HCT116 (cell line): ENCODE data around the gene MAPKAPK5. TPM values are rescaled to one million over a fixed set of nuclear protein-coding genes. Genes with fewer than 3 reads are reported as not detected.

ENCODE experiments used
- ATAC-seq: fragments of 200-7000 bp; cut with Tn5 transposase; 2 replicates; pipeline ENCODE4 v1.9.1; 2020; ENCODE audit warnings: mild to moderate bottlenecking, moderate library complexity
- BruUV-seq: library from RNA; stranded (reverse); fragments of 400-500 nt; replicated peaks from 2 replicates; lab custom pipeline; 2021; lab: Mats Ljungman, UMichigan
- CTCF ChIA-PET: fragments of 300-600 bp; sonication (Branson Sonifier 250); formaldehyde crosslinking; loops from one replicate; lab custom pipeline; 2021; ENCODE audit warnings: antibody characterized with exemption; lab: Charles Lee
- POLR2A ChIA-PET: fragments of 300-600, 350-600 bp; sonication (Branson Sonifier 250); formaldehyde crosslinking; loops from one replicate; lab custom pipeline; 2021; ENCODE audit warnings: antibody characterized with exemption; lab: Charles Lee
- RAD21 ChIA-PET, 2 experiments: fragments of 300-600 bp; sonication (Branson Sonifier 250); formaldehyde crosslinking; loops; one replicate each; lab custom pipeline; 2023; ENCODE audit warnings: low total read pairs in 2 of 2; ENCODE audit not compliant: uncharacterized antibody in 2 of 2, unreplicated experiment in 2 of 2, low non-redundant PET in 1 of 2; lab: Charles Lee
- DNase-seq: peaks from one replicate; pipeline ENCODE4 v3.0.0-alpha.2; 2010; ENCODE audit warnings: low read depth, low spot score
- H2AFZ ChIP-seq: fragments of 200-600 bp; shearing (Covaris generic), sonication (generic); 2 replicates; pipeline ENCODE4 v1.6.1; 2017; ENCODE audit warnings: low read depth, mixed run types, mixed read lengths, antibody characterized with exemption, low read length; ENCODE audit not compliant: poor library complexity, severe bottlenecking
- H3K27ac ChIP-seq: 2 replicates; pipeline ENCODE4 v1.5.1; 2012; ENCODE audit warnings: low read depth, low read length
- H3K27me3 ChIP-seq: fragments of 200-600 bp; sonication (generic); 2 replicates; pipeline ENCODE4 v1.6.1; 2016; ENCODE audit warnings: mixed run types, low read length, mixed read lengths; ENCODE audit not compliant: insufficient read depth
- H3K36me3 ChIP-seq, 2 experiments: fragments of 200-500 bp in 1 of 2; fragments of 200-600 bp in 1 of 2; sonication (Bioruptor generic) in 1 of 2; sonication (generic) in 1 of 2; 2 replicates each; pipeline versions ENCODE4 v1.5.1 to v1.6.1; 2014 to 2016; ENCODE audit warnings: low read length in 2 of 2, inconsistent platforms in 1 of 2, mixed read lengths in 1 of 2, mixed run types in 1 of 2; ENCODE audit not compliant: insufficient read depth in 2 of 2, control insufficient read depth in 1 of 2
- H3K4me1 ChIP-seq, 2 experiments: fragments of 200-600 bp in 1 of 2; sonication (generic) in 1 of 2; 2 replicates each; pipeline versions ENCODE4 v1.5.1 to v1.6.1; 2012 to 2017; ENCODE audit warnings: low read length in 2 of 2, inconsistent platforms in 1 of 2, mild to moderate bottlenecking in 1 of 2, mixed read lengths in 1 of 2, mixed run types in 1 of 2, moderate library complexity in 1 of 2; ENCODE audit not compliant: insufficient read depth in 2 of 2, control insufficient read depth in 1 of 2
- H3K4me2 ChIP-seq: fragments of 200-600 bp; sonication (generic); 2 replicates; pipeline ENCODE4 v1.6.1; 2017; ENCODE audit warnings: mixed run types, low read length, mixed read lengths
- H3K4me3 ChIP-seq, 2 experiments: fragments of 200-600 bp in 1 of 2; sonication (generic) in 1 of 2; replicated peaks in 1 of 2; 2 replicates each; pipeline ENCODE4 v1.5.1; 2011 to 2016; ENCODE audit warnings: low read length in 2 of 2, control low read depth in 1 of 2, low read depth in 1 of 2, mild to moderate bottlenecking in 1 of 2, mixed read lengths in 1 of 2, mixed run types in 1 of 2
- H3K79me2 ChIP-seq: fragments of 200-600 bp; sonication (generic); 2 replicates; pipeline ENCODE4 v1.6.1; 2017; ENCODE audit warnings: mild to moderate bottlenecking, mixed run types, low read length, moderate library complexity, mixed read lengths; ENCODE audit not compliant: insufficient read depth
- H3K9ac ChIP-seq: fragments of 200-600 bp; sonication (generic); 2 replicates; pipeline ENCODE4 v1.6.1; 2016; ENCODE audit warnings: low read length, mixed read lengths
- H3K9me2 ChIP-seq: fragments of 200-600 bp; sonication (generic), shearing (Covaris generic); 2 replicates; pipeline ENCODE4 v1.6.1; 2017; ENCODE audit warnings: mixed run types, mild to moderate bottlenecking, moderate library complexity; ENCODE audit not compliant: insufficient read depth
- H3K9me3 ChIP-seq, 2 experiments: fragments of 200-500 bp in 1 of 2; fragments of 200-600 bp in 1 of 2; sonication (Bioruptor generic) in 1 of 2; sonication (generic) in 1 of 2; 2 replicates each; pipeline ENCODE4 v1.6.1; 2014 to 2017; ENCODE audit warnings: low read length in 2 of 2, mixed read lengths in 2 of 2, inconsistent platforms in 1 of 2, low read depth in 1 of 2, mild to moderate bottlenecking in 1 of 2, mixed run types in 1 of 2, moderate library complexity in 1 of 2; ENCODE audit not compliant: control insufficient read depth in 1 of 2, insufficient read depth in 1 of 2
- H4K20me1 ChIP-seq: fragments of 200-600 bp; sonication (generic), shearing (Covaris generic); 2 replicates; pipeline ENCODE4 v1.6.1; 2017; ENCODE audit warnings: mixed run types, mild to moderate bottlenecking, moderate library complexity; ENCODE audit not compliant: insufficient read depth
- CEBPB ChIP-seq: IDR thresholded peaks from 2 replicates; pipeline ENCODE4 v1.6.1; 2012; ENCODE audit warnings: low read depth
- EGR1 ChIP-seq: IDR thresholded peaks from 2 replicates; pipeline ENCODE4 v1.6.1; 2012; ENCODE audit warnings: low read depth
- JUND ChIP-seq: IDR thresholded peaks from 2 replicates; pipeline ENCODE4 v1.6.1; 2012
- MAX ChIP-seq: IDR thresholded peaks from 2 replicates; pipeline ENCODE4 v1.6.1; 2012
- POLR2AphosphoS5 ChIP-seq: IDR thresholded peaks from 2 replicates; pipeline ENCODE4 v1.6.1; 2011; ENCODE audit warnings: mild to moderate bottlenecking, low read depth, low read length, moderate library complexity
- REST ChIP-seq: IDR thresholded peaks from 2 replicates; pipeline ENCODE4 v1.6.1; 2012; ENCODE audit warnings: low read depth
- SIN3A ChIP-seq: IDR thresholded peaks from 2 replicates; pipeline ENCODE4 v1.6.1; 2012; ENCODE audit warnings: low read depth
- SP1 ChIP-seq: IDR thresholded peaks from 2 replicates; pipeline ENCODE4 v1.6.1; 2012; ENCODE audit warnings: low read depth
- SRF ChIP-seq: IDR thresholded peaks from 2 replicates; pipeline ENCODE4 v1.6.1; 2012; ENCODE audit warnings: low read depth
- TCF7L2 ChIP-seq: IDR thresholded peaks from 2 replicates; pipeline ENCODE4 v1.7.0; 2011; ENCODE audit warnings: borderline replicate concordance, inconsistent platforms; ENCODE audit not compliant: insufficient read depth, insufficient read length; ENCODE audit errors: extremely low read depth
- ZFX ChIP-seq: fragments of 450-650 bp; IDR thresholded peaks from 2 replicates; pipeline ENCODE4 v1.6.1; 2017
- intact Hi-C: fragments of 100-400 bp; cut with micrococcal nuclease; formaldehyde crosslinking; loops from 2 replicates; pipeline ENCODE4 v1.10.0; 2022
- total RNA-seq: library from RNA; stranded (reverse); gene quantifications from one replicate; pipeline ENCODE4 v1.2.1, GENCODE V29; 2021; ENCODE audit not compliant: unreplicated experiment

MAPKAPK5 gene
- total RNA-seq, 1 experiment from 2014 or later: 57.9 TPM

GRCh38 chr12:111904446-111904975, 62.5 kb downstream of the MAPKAPK5 start:
- Histone ChIP-seq H3K4me2 (no peak overlapping the region), H3K4me1 (no peaks in the 10 kb centered on the region), H3K9me3 (0 out of 4 replicates have a peak, but pooled peaks cover 0 to 5% of the 10 kb centered on the region in 2 experiments), H3K27ac (no peak overlapping the region), H3K4me3 (no peak overlapping the region), H3K36me3 (no peaks in the 10 kb centered on the region), H3K9me2 (no peaks in the 10 kb centered on the region), H2AFZ (no peak overlapping the region), H3K27me3 (no peaks in the 10 kb centered on the region), H4K20me1 (no peaks in the 10 kb centered on the region), H3K9ac (no peak overlapping the region), H3K79me2 (no peaks in the 10 kb centered on the region)
- intact Hi-C loops: no loop called here
- TF ChIP-seq SP1: no peak
- no peak for TF ChIP-seq JUND
- no peak for TF ChIP-seq SRF
- no peak for TF ChIP-seq MAX
- TF ChIP-seq REST: no peak
- no peak for TF ChIP-seq EGR1
- TF ChIP-seq TCF7L2: no peak
- TF ChIP-seq ZFX: no peak
- no peak for TF ChIP-seq POLR2AphosphoS5
- TF ChIP-seq CEBPB: no peak
- TF ChIP-seq SIN3A: no peak
- POLR2A ChIA-PET: no interaction called here
- CTCF ChIA-PET: no interaction called here
- ATAC-seq (no peak), DNase-seq (no peak)
- RAD21 ChIA-PET: interaction anchor here in 1 of 2 experiments (0.7 kb wide), 1 partner anchor 63 kb away, joined by 3 read pairs; the partner anchor contains the start of gene MAPKAPK5
- BruUV-seq: no TSS peak
